ENCODE measurements around the gene SMIM1. TPM values are rescaled to one million over a fixed set of nuclear protein-coding genes. Genes with fewer than 3 reads are reported as not detected.
A peak's percentile ranks its signal among the peaks of the same experiment; 100 is the strongest.

Gene SMIM1
- total and polyA plus RNA-seq, 2 experiments from 2014 or later = 20.9 to 25.8 TPM

DNA sequence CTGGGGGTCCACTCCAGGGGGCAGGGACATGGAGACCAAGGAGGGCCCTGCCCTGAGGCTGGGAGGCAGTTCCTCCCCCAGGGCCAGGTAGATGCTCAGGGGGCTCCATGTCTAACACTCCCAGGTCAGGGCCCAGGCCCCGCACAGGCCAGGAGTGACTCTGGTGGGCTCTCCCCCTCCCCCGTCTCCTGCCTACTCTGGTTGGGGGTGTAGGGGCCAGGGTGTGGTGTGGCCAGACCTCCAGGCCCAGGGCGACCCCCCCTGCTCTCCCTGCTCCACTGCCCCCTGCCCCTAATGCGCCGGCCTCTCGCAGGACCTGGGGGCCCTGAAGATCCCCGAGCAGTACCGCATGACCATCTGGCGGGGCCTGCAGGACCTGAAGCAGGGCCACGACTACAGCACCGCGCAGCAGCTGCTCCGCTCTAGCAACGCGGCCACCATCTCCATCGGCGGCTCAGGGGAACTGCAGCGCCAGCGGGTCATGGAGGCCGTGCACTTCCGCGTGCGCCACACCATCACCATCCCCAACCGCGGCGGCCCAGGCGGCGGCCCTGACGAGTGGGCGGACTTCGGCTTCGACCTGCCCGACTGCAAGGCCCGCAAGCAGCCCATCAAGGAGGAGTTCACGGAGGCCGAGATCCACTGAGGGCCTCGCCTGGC lies 40.0 kb upstream of the SMIM1 start:
- Histone ChIP-seq H3K27me3 (no peaks in the 10 kb centered on the region), H3K27ac (no peak overlapping the region), H3K4me1 (ENCODE audit: low read depth) (no peaks in the 10 kb centered on the region), H3K9me3 (ENCODE audit: low read depth) (no peaks in the 10 kb centered on the region), H3K4me3 (no peak overlapping the region), H3K36me3 (peaks cover 8% of the 10 kb centered on the region)
- TF ChIP-seq, protein P1, sequence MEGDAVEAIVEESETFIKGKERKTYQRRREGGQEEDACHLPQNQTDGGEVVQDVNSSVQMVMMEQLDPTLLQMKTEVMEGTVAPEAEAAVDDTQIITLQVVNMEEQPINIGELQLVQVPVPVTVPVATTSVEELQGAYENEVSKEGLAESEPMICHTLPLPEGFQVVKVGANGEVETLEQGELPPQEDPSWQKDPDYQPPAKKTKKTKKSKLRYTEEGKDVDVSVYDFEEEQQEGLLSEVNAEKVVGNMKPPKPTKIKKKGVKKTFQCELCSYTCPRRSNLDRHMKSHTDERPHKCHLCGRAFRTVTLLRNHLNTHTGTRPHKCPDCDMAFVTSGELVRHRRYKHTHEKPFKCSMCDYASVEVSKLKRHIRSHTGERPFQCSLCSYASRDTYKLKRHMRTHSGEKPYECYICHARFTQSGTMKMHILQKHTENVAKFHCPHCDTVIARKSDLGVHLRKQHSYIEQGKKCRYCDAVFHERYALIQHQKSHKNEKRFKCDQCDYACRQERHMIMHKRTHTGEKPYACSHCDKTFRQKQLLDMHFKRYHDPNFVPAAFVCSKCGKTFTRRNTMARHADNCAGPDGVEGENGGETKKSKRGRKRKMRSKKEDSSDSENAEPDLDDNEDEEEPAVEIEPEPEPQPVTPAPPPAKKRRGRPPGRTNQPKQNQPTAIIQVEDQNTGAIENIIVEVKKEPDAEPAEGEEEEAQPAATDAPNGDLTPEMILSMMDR (IDR thresholded peaks at IDR 0.05; ENCODE audit: low read depth, low read length) = no peak
- DNase-seq (ENCODE audit: low read depth in 1 of 2, low spot score in 1 of 2) = peak in 1 of 2 donors; percentile 24

DNA sequence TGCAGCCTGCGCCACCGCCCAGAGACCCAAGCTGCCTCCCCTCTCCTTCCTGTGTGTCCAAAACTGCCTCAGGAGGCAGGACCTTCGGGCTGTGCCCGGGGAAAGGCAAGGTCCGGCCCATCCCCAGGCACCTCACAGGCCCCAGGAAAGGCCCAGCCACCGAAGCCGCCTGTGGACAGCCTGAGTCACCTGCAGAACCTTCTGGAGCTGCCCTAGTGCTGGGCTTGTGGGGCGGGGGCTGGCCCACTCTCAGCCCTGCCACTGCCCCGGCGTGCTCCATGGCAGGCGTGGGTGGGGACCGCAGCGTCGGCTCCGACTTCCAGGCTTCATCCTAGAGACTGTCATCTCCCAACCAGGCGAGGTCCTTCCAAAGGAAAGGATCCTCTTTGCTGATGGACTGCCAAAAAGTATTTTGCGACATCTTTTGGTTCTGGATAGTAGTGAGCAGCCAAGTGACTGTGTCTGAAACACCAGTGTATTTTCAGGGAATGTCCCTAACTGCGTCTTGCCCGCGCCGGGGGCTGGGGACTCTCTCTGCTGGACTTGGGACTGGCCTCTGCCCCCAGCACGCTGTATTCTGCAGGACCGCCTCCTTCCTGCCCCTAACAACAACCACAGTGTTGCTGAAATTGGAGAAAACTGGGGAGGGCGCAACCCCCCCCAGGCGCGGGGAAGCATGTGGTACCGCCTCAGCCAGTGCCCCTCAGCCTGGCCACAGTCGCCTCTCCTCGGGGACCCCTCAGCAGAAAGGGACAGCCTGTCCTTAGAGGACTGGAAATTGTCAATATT lies 39.3 kb upstream of the SMIM1 start:
- Histone ChIP-seq H3K4me3 (no peak overlapping the region), H3K27me3 (no peaks in the 10 kb centered on the region), H3K27ac (no peak overlapping the region)

DNA sequence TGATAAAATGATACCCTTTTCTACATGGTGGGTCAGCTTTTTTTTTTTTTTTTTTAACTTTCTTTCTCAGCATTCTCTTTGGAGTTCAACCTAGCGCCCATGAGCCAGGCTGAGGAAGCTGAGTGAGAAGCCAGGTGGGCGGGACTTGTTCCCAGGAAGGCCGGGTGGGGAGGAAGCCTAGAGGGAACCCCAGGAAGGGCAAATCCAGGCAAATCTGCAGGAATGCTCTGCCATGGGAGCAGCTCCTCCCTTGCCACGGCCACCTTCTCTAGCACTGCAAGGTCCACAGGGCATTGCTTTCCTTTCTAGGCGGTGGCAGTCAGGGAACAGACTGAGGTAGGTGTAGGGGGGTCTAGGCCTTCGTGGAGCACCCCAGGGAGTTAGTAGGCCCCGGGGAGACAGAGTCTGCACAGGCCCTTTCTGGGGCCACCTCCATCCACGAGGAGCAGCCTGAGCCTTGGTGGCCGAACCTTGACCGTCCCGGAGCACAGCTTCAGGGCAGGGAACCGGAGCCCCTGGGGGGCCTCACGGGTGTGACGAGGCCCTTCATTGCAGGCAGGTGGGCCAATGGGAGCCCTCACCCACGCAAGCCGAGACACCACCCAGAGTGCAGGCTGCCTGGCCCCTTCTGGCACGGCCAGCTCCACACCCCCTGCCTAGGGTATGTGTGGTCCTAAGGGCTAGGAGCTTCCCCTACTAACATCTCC lies 38.5 kb upstream of the SMIM1 start:
- DNase-seq (ENCODE audit: low read depth in 1 of 2, low spot score in 1 of 2) = no peak
- Histone ChIP-seq H3K4me1 (ENCODE audit: low read depth) (no peaks in the 10 kb centered on the region), H3K27me3 (no peaks in the 10 kb centered on the region), H3K36me3 (peaks cover 13% of the 10 kb centered on the region), H3K27ac (no peak overlapping the region), H3K9me3 (ENCODE audit: low read depth) (no peaks in the 10 kb centered on the region), H3K4me3 (no peak overlapping the region)
- TF ChIP-seq, protein P1 (IDR thresholded peaks at IDR 0.05; ENCODE audit: low read depth, low read length) = no peak

More for the DNA sequence above, 39.3 kb upstream of the SMIM1 start:
- Histone ChIP-seq H3K36me3 (peaks cover 13% of the 10 kb centered on the region), H3K4me1 (ENCODE audit: low read depth) (no peaks in the 10 kb centered on the region), H3K9me3 (ENCODE audit: low read depth) (no peaks in the 10 kb centered on the region)
- DNase-seq (ENCODE audit: low read depth in 1 of 2, low spot score in 1 of 2) = no peak
- TF ChIP-seq, protein P1 (IDR thresholded peaks at IDR 0.05; ENCODE audit: low read depth, low read length) = no peak

DNA sequence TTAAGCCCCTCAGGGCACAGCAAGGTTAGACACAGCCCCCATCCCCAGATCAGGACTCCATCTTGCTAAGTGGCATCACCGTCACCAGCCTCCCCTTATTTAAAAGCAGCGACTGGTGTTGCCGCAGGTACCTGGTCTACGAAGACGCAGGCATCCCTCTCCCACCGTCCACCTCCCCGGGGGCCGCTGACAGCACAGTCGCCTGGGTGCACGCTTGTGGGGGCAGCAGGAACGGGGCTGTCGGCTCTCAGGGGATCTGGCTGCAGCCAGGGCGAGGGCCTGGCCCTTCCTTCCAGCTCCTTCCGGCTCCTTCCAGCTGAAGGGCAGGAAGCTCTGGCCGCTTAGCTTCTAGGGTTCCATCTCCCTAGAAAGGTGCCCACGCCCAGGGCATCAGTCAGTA lies 37.9 kb upstream of the SMIM1 start:
- peaks cover 13% of the 10 kb centered on the region for H3K36me3 ChIP-seq
- H3K4me1 ChIP-seq (ENCODE audit: low read depth) = no peaks in the 10 kb centered on the region
- H3K4me3 ChIP-seq = no peak overlapping the region
- H3K27ac ChIP-seq = no peak overlapping the region
- TF ChIP-seq, protein P1 (IDR thresholded peaks at IDR 0.05; ENCODE audit: low read depth, low read length) = no peak
- H3K27me3 ChIP-seq = no peaks in the 10 kb centered on the region
- H3K9me3 ChIP-seq (ENCODE audit: low read depth) = no peaks in the 10 kb centered on the region
- DNase-seq (ENCODE audit: low read depth in 1 of 2, low spot score in 1 of 2) = no peak

DNA sequence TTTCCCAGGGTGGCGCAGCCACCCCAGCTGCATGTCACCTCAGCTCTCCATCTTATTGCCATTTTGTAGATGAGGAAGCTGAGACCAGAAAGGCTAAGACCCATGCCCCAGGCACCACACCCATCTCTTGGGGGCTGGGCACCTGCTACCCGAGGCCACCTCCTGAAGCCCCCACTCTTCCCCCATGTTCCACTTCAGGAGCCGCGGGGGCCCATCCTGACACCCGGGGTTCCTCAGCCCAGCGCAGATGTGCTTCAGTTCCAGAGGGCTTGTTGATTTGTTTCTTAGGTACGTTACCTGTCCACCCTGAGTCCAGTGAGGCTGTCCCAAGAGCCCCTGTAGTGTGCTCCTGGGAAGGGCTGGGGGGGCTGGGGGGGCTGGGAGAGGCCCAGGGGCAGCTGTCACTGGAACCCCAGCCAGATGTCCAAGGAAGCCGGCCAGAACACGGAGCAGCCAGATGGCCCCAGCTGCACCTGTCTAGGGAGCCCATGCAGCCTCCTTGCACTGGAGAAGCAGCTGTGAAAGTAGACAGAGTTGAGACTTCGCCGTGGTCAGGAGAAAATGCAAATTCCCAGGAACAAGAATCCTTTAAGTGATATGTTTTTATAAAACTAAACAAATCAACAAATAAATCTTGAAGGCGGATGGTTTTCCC lies 37.4 kb upstream of the SMIM1 start:
- TF ChIP-seq, protein P1 (IDR thresholded peaks at IDR 0.05; ENCODE audit: low read depth, low read length) = no peak
- Histone ChIP-seq H3K4me3 (no peak overlapping the region), H3K27ac (no peak overlapping the region), H3K4me1 (ENCODE audit: low read depth) (no peaks in the 10 kb centered on the region), H3K9me3 (ENCODE audit: low read depth) (no peaks in the 10 kb centered on the region), H3K36me3 (peaks cover 17% of the 10 kb centered on the region), H3K27me3 (no peaks in the 10 kb centered on the region)
- DNase-seq (ENCODE audit: low read depth in 1 of 2, low spot score in 1 of 2) = no peak

Data from cardiac muscle cell (in vitro differentiated cells and primary cell).